Erythroblast (primary cell): ENCODE measurements around the gene LRMDA.

Experiments
- GATA1 ChIP-seq: IDR thresholded peaks from 2 replicates; pipeline ENCODE4 v1.6.1; 2011; ENCODE audit warnings: low read depth, mild to moderate bottlenecking, control low read depth, low read length, moderate library complexity
- POLR2A ChIP-seq: IDR thresholded peaks from 2 replicates; pipeline ENCODE4 v1.6.1; 2011; ENCODE audit warnings: mild to moderate bottlenecking, low read length

- no peak for TF ChIP-seq POLR2A
- TF ChIP-seq GATA1, result no peak
These were observed 1127.2 kb downstream of the LRMDA start for GRCh38 chr10:76558586-76558985.
